SK-N-SH treated with all-trans-retinoic acid at 6 μM for 48 hours (cell line): ENCODE results near the gene NFIA.

ENCODE experiments used
- ATAC-seq: fragments of 200-7000 bp; cut with Tn5 transposase; 3 replicates; pipeline ENCODE4 v1.9.1; 2020; ENCODE audit warnings: mild to moderate bottlenecking, moderate library complexity
- ARNTL ChIP-seq: fragments of 450-650 bp; formaldehyde crosslinking; IDR thresholded peaks from 2 replicates; pipeline ENCODE4 v1.5.0; 2020; ENCODE audit warnings: low read depth, mild to moderate bottlenecking, moderate library complexity, borderline replicate concordance
- BACH2 ChIP-seq: fragments of 250-450 bp; sonication (Bioruptor Pico); IDR thresholded peaks from 2 replicates; pipeline ENCODE4 v1.9.0; 2021; ENCODE audit warnings: mild to moderate bottlenecking, borderline replicate concordance
- CREB5 ChIP-seq: fragments of 250-450 bp; sonication (Bioruptor Pico); IDR thresholded peaks from 2 replicates; pipeline ENCODE4 v1.5.1; 2020; ENCODE audit warnings: low read depth, mild to moderate bottlenecking, moderate library complexity
- CSDC2 ChIP-seq: fragments of 250-450 bp; sonication (Bioruptor Pico); IDR thresholded peaks from 2 replicates; pipeline ENCODE4 v1.5.0; 2020; ENCODE audit warnings: mild to moderate bottlenecking, moderate library complexity
- ESRRG ChIP-seq: fragments of 250-450 bp; sonication (Bioruptor Pico); IDR thresholded peaks from 2 replicates; pipeline ENCODE4 v1.6.1; 2021; ENCODE audit warnings: mild to moderate bottlenecking
- GLIS3 ChIP-seq: fragments of 250-450 bp; sonication (Bioruptor Pico); IDR thresholded peaks from 2 replicates; pipeline ENCODE4 v1.5.0; 2020; ENCODE audit warnings: mild to moderate bottlenecking, moderate library complexity
- ISL1 ChIP-seq: fragments of 250-450 bp; sonication (Bioruptor Pico); IDR thresholded peaks from 2 replicates; pipeline ENCODE4 v2.1.2; 2022; ENCODE audit warnings: mild to moderate bottlenecking, moderate library complexity
- OSR1 ChIP-seq: fragments of 250-450 bp; sonication (Bioruptor Pico); IDR thresholded peaks from 2 replicates; pipeline ENCODE4 v1.8.0; 2022; ENCODE audit warnings: moderate library complexity, mild to moderate bottlenecking, inconsistent platforms
- PATZ1 ChIP-seq: fragments of 250-450 bp; sonication (Bioruptor Pico); IDR thresholded peaks from 2 replicates; pipeline ENCODE4 v1.8.0; 2020; ENCODE audit warnings: mild to moderate bottlenecking, moderate library complexity, borderline replicate concordance
- PPARA ChIP-seq: fragments of 250-450 bp; sonication (Bioruptor Pico); IDR thresholded peaks from 2 replicates; pipeline ENCODE4 v1.5.0; 2020; ENCODE audit warnings: mild to moderate bottlenecking, borderline replicate concordance
- RARB ChIP-seq: fragments of 250-450 bp; sonication (Bioruptor Pico); IDR thresholded peaks from 2 replicates; pipeline ENCODE4 v1.8.0; 2021; ENCODE audit warnings: mild to moderate bottlenecking, moderate library complexity
- SNAI2 ChIP-seq: fragments of 250-450 bp; sonication (Bioruptor Pico); IDR thresholded peaks from 2 replicates; pipeline ENCODE4 v1.5.0; 2020; ENCODE audit warnings: mild to moderate bottlenecking, moderate library complexity
- TCF4 ChIP-seq: fragments of 250-450 bp; sonication (Bioruptor Pico); IDR thresholded peaks from 2 replicates; pipeline ENCODE4 v1.8.0; 2021; ENCODE audit warnings: mild to moderate bottlenecking, moderate library complexity, borderline replicate concordance
- TOX ChIP-seq: fragments of 250-450 bp; sonication (Bioruptor Pico); IDR thresholded peaks from 2 replicates; pipeline ENCODE4 v1.8.0; 2021; ENCODE audit warnings: mild to moderate bottlenecking, moderate library complexity, borderline replicate concordance
- TSHZ2 ChIP-seq: fragments of 250-450 bp; sonication (Bioruptor Pico); IDR thresholded peaks from 2 replicates; pipeline ENCODE4 v1.5.0; 2020; ENCODE audit warnings: mild to moderate bottlenecking, moderate library complexity
- ZC3H10 ChIP-seq: fragments of 250-450 bp; sonication (Bioruptor Pico); IDR thresholded peaks from 2 replicates; pipeline ENCODE4 v1.5.1; 2021; ENCODE audit warnings: mild to moderate bottlenecking, moderate library complexity
- ZFP3 ChIP-seq: fragments of 250-450 bp; sonication (Bioruptor Pico); IDR thresholded peaks from 2 replicates; pipeline ENCODE4 v1.5.0; 2020; ENCODE audit warnings: mild to moderate bottlenecking, moderate library complexity
- ZFP30 ChIP-seq: fragments of 450-650 bp; formaldehyde crosslinking; IDR thresholded peaks from 2 replicates; pipeline ENCODE4 v1.5.0; 2022; ENCODE audit warnings: mild to moderate bottlenecking, moderate library complexity
- ZNF565 ChIP-seq: fragments of 450-650 bp; formaldehyde crosslinking; conservative IDR thresholded peaks from 2 replicates; pipeline ENCODE4 v1.5.0; 2020; ENCODE audit warnings: low read depth, mild to moderate bottlenecking, moderate library complexity
- ZNF70 ChIP-seq: fragments of 450-650 bp; formaldehyde crosslinking; IDR thresholded peaks from 2 replicates; pipeline ENCODE4 v1.5.0; 2020; ENCODE audit warnings: mild to moderate bottlenecking, moderate library complexity
- ZNF8 ChIP-seq: fragments of 450-650 bp; formaldehyde crosslinking; IDR thresholded peaks from 2 replicates; pipeline ENCODE4 v1.5.0; 2020; ENCODE audit warnings: mild to moderate bottlenecking, moderate library complexity
- TF ChIP-seq, protein P1 (sequence below): fragments of 250-450 bp; sonication (Bioruptor Pico); IDR thresholded peaks from 2 replicates; pipeline ENCODE4 v1.5.1; 2021; ENCODE audit warnings: mild to moderate bottlenecking, moderate library complexity
- TF ChIP-seq, protein P2 (sequence below): fragments of 250-450 bp; sonication (Bioruptor Pico); IDR thresholded peaks from 2 replicates; pipeline ENCODE4 v1.8.0; 2021; ENCODE audit warnings: low read depth, mild to moderate bottlenecking, moderate library complexity, borderline replicate concordance

Gene NFIA

DNA sequence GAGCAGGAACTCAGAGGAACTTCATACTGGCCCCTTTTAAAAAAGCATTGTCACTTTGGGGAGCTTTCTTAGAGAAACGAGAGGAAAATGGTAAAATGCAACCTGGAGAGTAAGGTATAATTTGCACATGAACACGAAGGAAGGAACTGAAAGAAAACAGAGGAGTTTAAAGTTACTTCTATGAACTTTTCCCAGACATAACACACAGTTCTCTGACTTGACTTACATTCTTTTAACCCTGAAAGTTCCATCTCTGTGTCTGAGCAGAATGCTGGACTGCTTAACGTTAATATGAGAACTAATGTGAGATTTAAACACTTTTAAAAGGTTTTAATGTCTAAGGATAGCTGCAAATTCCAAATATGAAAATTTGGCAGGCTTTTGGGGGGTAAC, 102.3 kb downstream of the NFIA start:
- TF ChIP-seq CSDC2 (CRISPR knock-in tag) (no peak), ZNF8 (no peak)
- ATAC-seq: peak; percentile 55

GRCh38 chr1:61186753-61187152, 104.4 kb downstream of the NFIA start:
- no peak for ATAC-seq
- TF ChIP-seq ZFP30 (no peak), BACH2 (CRISPR knock-in tag) (no peak), SNAI2 (CRISPR knock-in tag) (no peak), RARB (CRISPR knock-in tag) (no peak), ZNF8 (no peak), TOX (CRISPR knock-in tag) (no peak), ESRRG (CRISPR knock-in tag) (no peak), OSR1 (CRISPR knock-in tag) (no peak), ARNTL (no peak), CREB5 (CRISPR knock-in tag) (no peak), ISL1 (CRISPR knock-in tag) (no peak)
- TF ChIP-seq, all 23 proteins: peak for 0

DNA sequence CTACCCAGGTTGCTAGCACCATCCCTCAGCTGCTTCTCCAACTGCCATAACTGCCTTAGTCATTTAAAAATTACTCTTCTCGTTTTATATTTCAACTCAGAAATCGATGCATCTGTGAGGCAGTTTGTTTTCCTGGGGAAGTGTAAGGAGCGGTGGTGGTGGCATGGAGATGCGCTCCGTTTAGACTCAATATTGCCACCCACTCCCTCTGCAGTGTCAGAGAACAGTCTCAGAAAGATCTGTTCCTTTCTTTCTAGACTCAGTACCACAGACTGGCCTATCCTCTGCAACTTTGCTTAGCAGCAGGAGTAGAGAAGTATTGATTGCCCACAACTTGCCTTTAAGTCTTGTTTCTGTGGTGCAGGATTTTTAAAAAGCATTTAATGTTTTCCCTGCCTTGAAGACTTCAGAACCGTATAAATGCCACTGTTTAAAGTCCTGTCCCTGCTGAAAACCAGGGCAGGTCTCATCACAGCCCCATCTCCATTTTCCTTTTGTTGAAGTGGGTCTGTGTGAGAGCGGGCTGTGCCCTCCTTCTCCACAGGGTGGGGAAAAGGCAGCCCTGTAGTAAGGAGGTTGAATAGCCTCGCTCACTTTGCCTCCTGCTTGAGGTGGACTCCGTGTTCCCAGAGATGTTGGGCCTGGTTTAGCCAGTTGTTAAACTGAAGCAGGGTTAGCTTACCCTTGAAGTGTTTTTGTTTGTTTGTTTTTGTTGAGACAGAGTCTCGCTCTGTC, 105.2 kb downstream of the NFIA start:
- ATAC-seq: no peak
- TF ChIP-seq CREB5 (CRISPR knock-in tag): no peak
- TF ChIP-seq GLIS3 (CRISPR knock-in tag): no peak
- TF ChIP-seq TOX (CRISPR knock-in tag): no peak
- TF ChIP-seq ZC3H10 (CRISPR knock-in tag): no peak
- no peak for TF ChIP-seq TCF4 (CRISPR knock-in tag)
- no peak for TF ChIP-seq ZFP3 (CRISPR knock-in tag)
- TF ChIP-seq ISL1 (CRISPR knock-in tag): no peak
- TF ChIP-seq PPARA (CRISPR knock-in tag): no peak
- TF ChIP-seq CSDC2 (CRISPR knock-in tag): no peak
- TF ChIP-seq ZNF565 (CRISPR knock-in tag): no peak
- no peak for TF ChIP-seq ARNTL
- TF ChIP-seq, protein P1, sequence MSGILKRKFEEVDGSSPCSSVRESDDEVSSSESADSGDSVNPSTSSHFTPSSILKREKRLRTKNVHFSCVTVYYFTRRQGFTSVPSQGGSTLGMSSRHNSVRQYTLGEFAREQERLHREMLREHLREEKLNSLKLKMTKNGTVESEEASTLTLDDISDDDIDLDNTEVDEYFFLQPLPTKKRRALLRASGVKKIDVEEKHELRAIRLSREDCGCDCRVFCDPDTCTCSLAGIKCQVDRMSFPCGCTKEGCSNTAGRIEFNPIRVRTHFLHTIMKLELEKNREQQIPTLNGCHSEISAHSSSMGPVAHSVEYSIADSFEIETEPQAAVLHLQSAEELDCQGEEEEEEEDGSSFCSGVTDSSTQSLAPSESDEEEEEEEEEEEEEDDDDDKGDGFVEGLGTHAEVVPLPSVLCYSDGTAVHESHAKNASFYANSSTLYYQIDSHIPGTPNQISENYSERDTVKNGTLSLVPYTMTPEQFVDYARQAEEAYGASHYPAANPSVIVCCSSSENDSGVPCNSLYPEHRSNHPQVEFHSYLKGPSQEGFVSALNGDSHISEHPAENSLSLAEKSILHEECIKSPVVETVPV: no peak
- TF ChIP-seq PATZ1 (CRISPR knock-in tag): no peak
- TF ChIP-seq RARB (CRISPR knock-in tag): no peak
- TF ChIP-seq, protein P2, sequence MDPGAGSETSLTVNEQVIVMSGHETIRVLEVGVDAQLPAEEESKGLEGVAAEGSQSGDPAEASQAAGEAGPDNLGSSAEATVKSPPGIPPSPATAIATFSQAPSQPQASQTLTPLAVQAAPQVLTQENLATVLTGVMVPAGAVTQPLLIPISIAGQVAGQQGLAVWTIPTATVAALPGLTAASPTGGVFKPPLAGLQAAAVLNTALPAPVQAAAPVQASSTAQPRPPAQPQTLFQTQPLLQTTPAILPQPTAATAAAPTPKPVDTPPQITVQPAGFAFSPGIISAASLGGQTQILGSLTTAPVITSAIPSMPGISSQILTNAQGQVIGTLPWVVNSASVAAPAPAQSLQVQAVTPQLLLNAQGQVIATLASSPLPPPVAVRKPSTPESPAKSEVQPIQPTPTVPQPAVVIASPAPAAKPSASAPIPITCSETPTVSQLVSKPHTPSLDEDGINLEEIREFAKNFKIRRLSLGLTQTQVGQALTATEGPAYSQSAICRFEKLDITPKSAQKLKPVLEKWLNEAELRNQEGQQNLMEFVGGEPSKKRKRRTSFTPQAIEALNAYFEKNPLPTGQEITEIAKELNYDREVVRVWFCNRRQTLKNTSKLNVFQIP (CRISPR knock-in tag): no peak
- no peak for TF ChIP-seq TSHZ2 (CRISPR knock-in tag)
- no peak for TF ChIP-seq ZNF70
